Lower lobe of right lung (tissue), 2 donors: ENCODE measurements around the gene CCDC18. TPM values are rescaled to one million over a fixed set of nuclear protein-coding genes. Genes with fewer than 3 reads are reported as not detected.
"Not testable (repeated sequence)": the region's sequence is repeated elsewhere in the genome, so short reads cannot be mapped to it uniquely, and the experiment has no call there.

Experiments
- ATAC-seq, 2 donors: fragments of 200-7000 bp; cut with Tn5 transposase; one replicate each; pipeline ENCODE4 v1.9.1; 2020 to 2022; ENCODE audit warnings: mild to moderate bottlenecking in 2 of 2, moderate library complexity in 2 of 2
- DNase-seq: peaks from one replicate; pipeline ENCODE4 v3.0.0-alpha.2; 2020
- H3K27ac ChIP-seq: fragments of 200-600 bp; one replicate; pipeline ENCODE4 v1.8.0; 2022
- H3K27me3 ChIP-seq: fragments of 200-600 bp; one replicate; pipeline ENCODE4 v1.8.0; 2022; ENCODE audit warnings: low read depth
- H3K36me3 ChIP-seq: fragments of 200-600 bp; one replicate; pipeline ENCODE4 v1.8.0; 2022; ENCODE audit warnings: mild to moderate bottlenecking
- H3K4me1 ChIP-seq: fragments of 200-600 bp; one replicate; pipeline ENCODE4 v1.8.0; 2022
- H3K4me3 ChIP-seq: fragments of 200-600 bp; one replicate; pipeline ENCODE4 v1.8.0; 2022; ENCODE audit warnings: mild to moderate bottlenecking
- H3K9me3 ChIP-seq: fragments of 200-600 bp; one replicate; pipeline ENCODE4 v1.8.0; 2022
- intact Hi-C: fragments of 100-400 bp; cut with DNase I; formaldehyde crosslinking; loops from one replicate; pipeline ENCODE4 v1.11.0; 2022
- total RNA-seq: library from RNA; stranded (reverse); fragmentation: NEBNext Ultra II Directional; extraction: Animal tissue kit (Norgen Biotek cat#: 25700); gene quantifications from one replicate; pipeline ENCODE4 v1.2.1, GENCODE V29; 2021
- TF ChIP-seq, protein P1 (sequence below): fragments of 200-600 bp; IDR thresholded peaks from one replicate; pipeline ENCODE4 v1.8.0; 2022; ENCODE audit warnings: antibody characterized with exemption, mild to moderate bottlenecking
- donor health status: DM: no; HTN: yes; CAD: no; lungs with severe emphysema.

The CCDC18 gene
- total RNA-seq, 1 donor from 2014 or later = 6.7 TPM

DNA sequence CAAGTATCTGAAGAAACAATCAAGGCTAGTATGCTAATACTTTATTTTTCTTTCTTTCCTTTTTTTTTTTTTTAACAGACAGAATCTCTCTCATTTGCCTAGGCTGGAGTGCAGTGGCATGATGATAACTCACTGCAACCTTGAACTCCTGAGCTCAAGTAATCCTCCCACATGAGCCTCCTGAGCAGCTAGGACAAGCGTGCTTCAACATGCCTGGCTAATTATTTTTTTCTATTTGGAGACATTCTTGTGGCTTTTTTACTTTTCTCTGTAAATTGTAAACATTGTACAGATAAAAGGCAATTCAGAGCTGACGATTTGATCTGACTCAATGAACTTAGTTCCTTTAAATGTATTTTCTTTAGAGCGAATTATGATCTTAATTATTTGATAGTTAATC lies 41.4 kb downstream of the CCDC18 start:
- H3K4me1 ChIP-seq = no peaks in the 10 kb centered on the region
- no peaks in the 10 kb centered on the region for H3K36me3 ChIP-seq
- no peak for ATAC-seq
- DNase-seq = no peak
- intact Hi-C loops = no loop called here
- no peaks in the 10 kb centered on the region for H3K27me3 ChIP-seq
- H3K4me3 ChIP-seq = no peak overlapping the region
- no peak overlapping the region for H3K27ac ChIP-seq
- H3K9me3 ChIP-seq = no peaks in the 10 kb centered on the region
- TF ChIP-seq, protein P1, sequence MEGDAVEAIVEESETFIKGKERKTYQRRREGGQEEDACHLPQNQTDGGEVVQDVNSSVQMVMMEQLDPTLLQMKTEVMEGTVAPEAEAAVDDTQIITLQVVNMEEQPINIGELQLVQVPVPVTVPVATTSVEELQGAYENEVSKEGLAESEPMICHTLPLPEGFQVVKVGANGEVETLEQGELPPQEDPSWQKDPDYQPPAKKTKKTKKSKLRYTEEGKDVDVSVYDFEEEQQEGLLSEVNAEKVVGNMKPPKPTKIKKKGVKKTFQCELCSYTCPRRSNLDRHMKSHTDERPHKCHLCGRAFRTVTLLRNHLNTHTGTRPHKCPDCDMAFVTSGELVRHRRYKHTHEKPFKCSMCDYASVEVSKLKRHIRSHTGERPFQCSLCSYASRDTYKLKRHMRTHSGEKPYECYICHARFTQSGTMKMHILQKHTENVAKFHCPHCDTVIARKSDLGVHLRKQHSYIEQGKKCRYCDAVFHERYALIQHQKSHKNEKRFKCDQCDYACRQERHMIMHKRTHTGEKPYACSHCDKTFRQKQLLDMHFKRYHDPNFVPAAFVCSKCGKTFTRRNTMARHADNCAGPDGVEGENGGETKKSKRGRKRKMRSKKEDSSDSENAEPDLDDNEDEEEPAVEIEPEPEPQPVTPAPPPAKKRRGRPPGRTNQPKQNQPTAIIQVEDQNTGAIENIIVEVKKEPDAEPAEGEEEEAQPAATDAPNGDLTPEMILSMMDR = no peak

DNA sequence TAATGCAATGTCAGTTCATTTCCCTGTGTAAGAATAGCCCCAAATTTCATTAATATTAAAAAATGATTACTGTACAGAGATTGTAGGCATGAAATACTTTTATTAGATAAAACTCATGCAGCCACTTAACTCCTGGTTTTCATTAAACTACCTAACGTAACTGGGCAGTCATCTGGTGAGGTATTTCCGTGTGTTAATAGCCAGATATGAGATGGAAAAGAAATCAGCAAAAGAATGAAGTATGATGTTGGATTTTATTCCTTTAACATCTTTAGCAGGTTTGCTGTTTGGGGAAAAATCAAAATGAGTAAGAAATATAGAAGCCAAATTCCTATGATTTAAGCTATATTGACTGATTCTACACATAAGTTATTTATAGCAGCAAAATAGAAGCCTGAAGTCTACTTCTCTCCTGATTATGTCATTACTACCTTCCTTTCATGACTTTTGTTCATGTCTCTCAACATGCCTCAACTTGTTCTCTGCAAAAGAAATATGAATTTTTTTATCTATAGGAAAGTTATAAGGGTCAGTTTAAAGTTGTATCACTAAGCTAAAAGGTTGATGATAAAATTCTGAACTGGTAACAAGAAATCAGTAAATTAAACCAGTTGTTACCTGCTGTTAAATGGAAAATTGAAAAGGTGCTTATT lies 42.6 kb downstream of the CCDC18 start:
- Histone ChIP-seq H3K27ac (no peak overlapping the region), H3K4me3 (no peak overlapping the region), H3K36me3 (no peaks in the 10 kb centered on the region), H3K4me1 (no peaks in the 10 kb centered on the region), H3K27me3 (no peaks in the 10 kb centered on the region), H3K9me3 (no peaks in the 10 kb centered on the region)
- no peak for ATAC-seq
- TF ChIP-seq, protein P1 = no peak
- intact Hi-C loops = no loop called here
- DNase-seq = no peak

DNA sequence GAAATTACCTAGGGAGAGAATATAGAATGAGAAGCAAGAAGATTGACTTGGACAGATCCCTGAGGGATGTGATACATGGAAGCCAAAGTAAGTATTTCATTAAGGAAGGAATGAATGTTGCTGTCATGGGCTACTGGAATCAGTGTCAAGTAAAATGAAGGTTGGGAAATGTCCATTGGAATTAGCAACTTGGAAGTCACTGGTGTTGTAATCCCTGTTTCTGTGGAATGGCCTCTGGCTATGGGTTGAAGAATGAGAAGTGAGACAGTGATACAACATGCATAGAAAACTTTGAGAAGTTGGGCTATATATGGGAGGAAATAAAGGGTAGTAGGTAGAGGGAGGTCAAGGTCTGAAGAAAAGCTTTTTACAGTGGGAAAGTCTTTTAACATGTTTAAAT lies 54.7 kb downstream of the CCDC18 start:
- H3K9me3 ChIP-seq = no peaks in the 10 kb centered on the region
- no peak overlapping the region for H3K4me3 ChIP-seq
- H3K27ac ChIP-seq = no peak overlapping the region
- no peaks in the 10 kb centered on the region for H3K36me3 ChIP-seq
- DNase-seq (no peak), ATAC-seq (no peak)
- H3K27me3 ChIP-seq = no peaks in the 10 kb centered on the region
- TF ChIP-seq, protein P1 = no peak
- intact Hi-C loops = no loop called here
- H3K4me1 ChIP-seq = no peaks in the 10 kb centered on the region

DNA sequence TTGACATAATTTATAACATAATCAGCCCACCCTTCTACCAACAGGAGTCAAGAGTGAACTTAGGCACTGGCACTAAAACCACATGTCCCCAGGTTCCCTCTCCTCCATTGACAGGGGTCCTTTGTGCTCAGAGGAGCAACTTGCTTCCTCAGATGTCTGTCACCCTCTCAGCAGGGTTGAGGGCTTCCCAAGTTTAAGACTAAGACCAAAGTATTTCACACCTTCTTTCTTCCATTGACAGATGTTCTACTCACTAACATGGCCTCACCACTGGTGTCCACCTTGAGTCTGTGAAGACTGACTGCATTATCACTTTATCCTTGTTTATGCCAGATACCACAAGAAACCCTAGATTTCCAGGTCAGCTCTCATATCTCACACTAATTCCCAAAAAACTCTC lies 56.5 kb downstream of the CCDC18 start:
- no peak overlapping the region for H3K27ac ChIP-seq
- intact Hi-C loops = no loop called here
- no peak for DNase-seq
- H3K9me3 ChIP-seq = no peaks in the 10 kb centered on the region
- H3K36me3 ChIP-seq = no peaks in the 10 kb centered on the region
- TF ChIP-seq, protein P1 = no peak
- ATAC-seq = no peak
- H3K4me1 ChIP-seq = no peaks in the 10 kb centered on the region
- no peaks in the 10 kb centered on the region for H3K27me3 ChIP-seq
- H3K4me3 ChIP-seq = no peak overlapping the region

DNA sequence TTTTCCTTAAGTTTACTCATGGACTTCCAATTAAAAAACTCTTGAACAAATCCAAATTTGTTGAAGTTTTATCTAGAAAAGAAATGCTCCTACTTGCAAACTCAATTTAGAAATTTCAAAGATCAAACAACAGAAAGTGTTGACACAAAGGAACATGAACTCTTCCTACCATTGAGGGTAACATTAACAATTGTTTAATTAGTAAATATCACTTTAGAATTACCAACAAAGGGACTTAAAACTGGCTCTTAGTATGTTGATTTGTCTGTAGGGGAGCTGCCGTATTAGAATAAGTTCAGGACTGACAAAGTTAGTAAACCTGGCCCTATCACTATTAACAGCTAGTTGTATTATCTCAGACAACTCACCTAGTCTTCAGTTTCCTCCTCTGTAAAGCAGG lies 57.9 kb downstream of the CCDC18 start:
- Histone ChIP-seq H3K4me3 (no peak overlapping the region), H3K4me1 (no peaks in the 10 kb centered on the region), H3K27ac (no peak overlapping the region), H3K27me3 (no peaks in the 10 kb centered on the region), H3K36me3 (no peaks in the 10 kb centered on the region), H3K9me3 (peaks cover 11% of the 10 kb centered on the region)
- intact Hi-C loops = no loop called here
- DNase-seq = no peak
- ATAC-seq = no peak
- TF ChIP-seq, protein P1 = no peak

DNA sequence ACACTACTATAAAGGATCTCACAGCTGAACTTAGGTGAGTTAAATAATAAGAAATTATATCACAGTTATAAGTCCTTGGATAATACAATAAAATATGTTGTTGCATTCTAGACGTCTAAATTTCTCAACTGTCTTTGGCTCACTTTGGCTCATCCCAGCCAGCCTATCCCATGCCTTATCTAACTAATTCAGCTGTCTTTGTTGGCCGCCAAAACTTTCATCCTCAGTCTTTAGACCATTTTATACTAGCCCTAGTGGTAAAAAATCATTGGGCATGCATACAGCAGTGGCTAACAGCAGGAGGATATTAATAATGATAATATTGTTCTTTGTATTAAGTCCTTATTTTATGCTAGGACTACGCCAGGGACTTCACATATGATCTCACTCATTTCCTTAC lies 59.3 kb downstream of the CCDC18 start:
- Histone ChIP-seq H3K9me3 (peaks cover 16% of the 10 kb centered on the region), H3K4me1 (no peaks in the 10 kb centered on the region), H3K27me3 (no peaks in the 10 kb centered on the region), H3K36me3 (no peaks in the 10 kb centered on the region), H3K27ac (no peak overlapping the region), H3K4me3 (no peak overlapping the region)
- DNase-seq (no peak), ATAC-seq (no peak)
- intact Hi-C loops = no loop called here
- TF ChIP-seq, protein P1 = no peak

DNA sequence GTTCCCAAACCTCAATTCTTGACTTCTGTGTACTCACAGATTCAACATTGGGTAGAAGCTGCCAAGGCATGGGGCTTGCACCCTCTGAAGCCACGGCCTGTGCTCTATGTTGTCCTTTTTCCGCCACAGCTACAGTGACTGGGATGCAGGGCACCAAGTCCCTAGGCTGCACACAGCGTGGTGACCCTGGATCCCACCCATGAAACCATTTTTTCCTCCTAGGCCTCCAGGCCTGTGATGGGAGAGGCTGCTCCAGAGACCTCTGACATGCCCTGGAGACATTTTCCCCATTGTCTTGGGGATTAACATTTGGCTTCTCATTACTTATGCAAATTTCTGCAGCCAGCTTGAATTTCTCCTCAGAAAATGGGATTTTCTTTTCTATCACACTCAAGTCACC lies 62.7 kb downstream of the CCDC18 start:
- H3K27ac ChIP-seq, H3K4me1 ChIP-seq, intact Hi-C loops, H3K4me3 ChIP-seq, ATAC-seq, H3K27me3 ChIP-seq, DNase-seq, H3K36me3 ChIP-seq: not testable (repeated sequence)
- H3K9me3 ChIP-seq = peaks cover 16% of the 10 kb centered on the region
